Activated B cell treated with CpG ODN at 0.5 μM for 24 hours (primary cell): ENCODE data around the gene GGT6. TPM values are rescaled to one million over a fixed set of nuclear protein-coding genes. Genes with fewer than 3 reads are reported as not detected.
"Not testable (repeated sequence)": the region's sequence is repeated elsewhere in the genome, so short reads cannot be mapped to it uniquely, and the experiment has no call there.

Experiments
- ATAC-seq: fragments of 200-7000 bp; cut with Tn5 transposase; one replicate; pipeline ENCODE4 v1.10.0; 2021; ENCODE audit warnings: low read depth, mild to moderate bottlenecking, moderate library complexity
- CTCF ChIA-PET: fragments of 350-600 bp; sonication (Branson Sonifier 250); formaldehyde crosslinking; loops from one replicate; lab custom pipeline; 2021; ENCODE audit warnings: antibody characterized with exemption; lab: Charles Lee
- POLR2A ChIA-PET: fragments of 350-600 bp; sonication (Branson Sonifier 250); formaldehyde crosslinking; loops from one replicate; lab custom pipeline; 2021; ENCODE audit warnings: antibody characterized with exemption; lab: Charles Lee
- DNase-seq: peaks from one replicate; pipeline ENCODE4 v3.0.0; 2022
- H3K27ac Mint-ChIP-seq: one replicate; pipeline ENCODE4 v1.8.0; 2020; ENCODE audit warnings: mixed read lengths
- H3K27me3 Mint-ChIP-seq: one replicate; pipeline ENCODE4 v1.8.0; 2021; ENCODE audit warnings: mixed read lengths
- H3K36me3 Mint-ChIP-seq: one replicate; pipeline ENCODE4 v1.8.0; 2021; ENCODE audit warnings: low read depth, mixed read lengths
- H3K4me1 Mint-ChIP-seq: one replicate; pipeline ENCODE4 v1.8.0; 2021; ENCODE audit warnings: mixed read lengths
- H3K4me3 Mint-ChIP-seq: one replicate; pipeline ENCODE4 v1.8.0; 2020; ENCODE audit warnings: mild to moderate bottlenecking, mixed read lengths
- H3K9me3 Mint-ChIP-seq: one replicate; pipeline ENCODE4 v1.8.0; 2020; ENCODE audit warnings: mixed read lengths
- intact Hi-C: fragments of 100-400 bp; cut with micrococcal nuclease; formaldehyde crosslinking; loops from one replicate; pipeline ENCODE4 v1.15.1; 2024
- total RNA-seq: library from RNA; stranded (reverse); gene quantifications from 2 replicates; pipeline ENCODE4 v1.2.3, GENCODE V29; 2022
- TF ChIP-seq, protein P1 (sequence below): fragments of 200-600 bp; IDR thresholded peaks from one replicate; pipeline ENCODE4 v1.8.0; 2022; ENCODE audit warnings: antibody characterized with exemption, mild to moderate bottlenecking

Gene GGT6
- total RNA-seq, 1 donor from 2014 or later: not detected

DNA sequence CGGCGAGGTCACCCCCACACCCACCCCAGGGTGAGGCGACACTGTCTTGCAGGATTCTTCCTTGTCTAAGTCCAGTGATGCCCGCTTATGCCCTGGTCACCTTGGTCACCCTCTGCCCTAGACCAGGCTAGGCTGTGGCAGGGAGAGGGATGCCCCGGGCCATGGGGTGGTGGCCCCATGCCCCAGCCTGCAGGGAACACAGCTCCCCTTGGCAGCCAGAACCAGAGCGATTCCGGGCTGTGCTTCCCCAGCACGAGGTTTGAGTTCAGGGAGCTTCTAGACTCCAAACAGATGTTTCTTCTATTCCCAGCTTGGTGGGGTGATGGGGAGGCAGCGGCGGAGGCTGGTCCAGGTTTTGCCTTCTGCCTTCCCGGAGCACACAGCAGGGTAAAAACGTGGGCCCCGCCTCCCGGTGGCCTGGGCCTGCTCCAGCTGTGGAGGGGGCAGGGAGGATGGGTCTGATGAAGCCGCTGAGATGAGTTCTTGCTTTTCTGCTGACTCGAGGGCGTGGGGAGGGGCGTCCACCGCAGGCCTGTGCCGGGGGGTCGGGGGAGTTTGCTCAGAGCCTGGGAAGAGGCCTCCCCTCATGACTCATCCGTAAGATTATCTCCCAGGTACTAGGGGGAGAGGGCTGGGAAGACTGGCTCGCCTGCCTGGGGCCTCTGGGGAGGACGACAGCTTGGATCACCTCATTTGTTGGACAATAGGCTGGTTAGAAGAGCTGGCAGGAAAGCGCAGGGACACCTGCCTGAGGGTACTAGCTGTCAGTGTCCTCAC lies 39.3 kb upstream of the GGT6 start:
- ChIA-PET POLR2A (no interaction called here), CTCF (no interaction called here)
- Mint-ChIP-seq H3K36me3 (no peaks in the 10 kb centered on the region), H3K9me3 (no peaks in the 10 kb centered on the region), H3K27me3 (peaks cover 25% of the 10 kb centered on the region), H3K4me1 (peaks cover 4% of the 10 kb centered on the region), H3K27ac (no peak overlapping the region), H3K4me3 (no peak overlapping the region)
- DNase-seq: no peak
- TF ChIP-seq, protein P1, sequence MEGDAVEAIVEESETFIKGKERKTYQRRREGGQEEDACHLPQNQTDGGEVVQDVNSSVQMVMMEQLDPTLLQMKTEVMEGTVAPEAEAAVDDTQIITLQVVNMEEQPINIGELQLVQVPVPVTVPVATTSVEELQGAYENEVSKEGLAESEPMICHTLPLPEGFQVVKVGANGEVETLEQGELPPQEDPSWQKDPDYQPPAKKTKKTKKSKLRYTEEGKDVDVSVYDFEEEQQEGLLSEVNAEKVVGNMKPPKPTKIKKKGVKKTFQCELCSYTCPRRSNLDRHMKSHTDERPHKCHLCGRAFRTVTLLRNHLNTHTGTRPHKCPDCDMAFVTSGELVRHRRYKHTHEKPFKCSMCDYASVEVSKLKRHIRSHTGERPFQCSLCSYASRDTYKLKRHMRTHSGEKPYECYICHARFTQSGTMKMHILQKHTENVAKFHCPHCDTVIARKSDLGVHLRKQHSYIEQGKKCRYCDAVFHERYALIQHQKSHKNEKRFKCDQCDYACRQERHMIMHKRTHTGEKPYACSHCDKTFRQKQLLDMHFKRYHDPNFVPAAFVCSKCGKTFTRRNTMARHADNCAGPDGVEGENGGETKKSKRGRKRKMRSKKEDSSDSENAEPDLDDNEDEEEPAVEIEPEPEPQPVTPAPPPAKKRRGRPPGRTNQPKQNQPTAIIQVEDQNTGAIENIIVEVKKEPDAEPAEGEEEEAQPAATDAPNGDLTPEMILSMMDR: no peak
- ATAC-seq: no peak
- intact Hi-C loops: no loop called here

DNA sequence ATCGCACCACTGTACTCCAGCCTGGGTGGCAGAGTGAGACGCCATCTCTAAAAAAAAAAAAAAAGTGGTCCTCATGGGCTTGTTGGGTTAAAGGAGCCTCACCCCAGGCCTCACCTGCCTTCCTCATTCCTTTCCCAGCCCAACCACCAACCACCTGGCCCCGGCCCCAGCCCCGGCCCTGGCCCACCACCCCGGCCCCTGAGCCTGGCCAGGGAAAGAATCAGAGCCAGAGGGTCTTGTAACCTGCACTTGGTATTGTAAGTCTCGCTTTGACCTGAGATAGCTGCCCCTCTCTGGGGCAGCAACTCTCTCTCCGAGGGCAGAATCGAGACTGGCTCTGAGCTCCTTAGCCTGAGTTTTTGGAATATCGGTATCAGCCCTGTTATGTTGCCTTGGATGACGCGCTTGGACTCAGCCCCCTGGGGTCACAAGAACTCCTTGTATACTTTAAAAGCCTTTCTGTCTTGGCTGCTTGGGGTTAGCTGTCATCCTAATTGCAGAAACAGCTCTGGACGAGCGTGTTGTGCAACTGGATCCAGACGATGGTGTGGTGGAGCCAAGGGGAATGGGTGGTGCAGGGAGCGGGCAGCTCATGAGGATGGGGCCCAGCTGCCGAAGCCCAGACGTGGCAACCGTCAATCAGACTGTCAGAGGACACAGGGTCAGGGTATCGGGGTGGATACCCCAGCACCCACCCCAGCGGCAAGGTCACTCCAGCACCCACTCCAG lies 38.6 kb upstream of the GGT6 start:
- H3K36me3 Mint-ChIP-seq: no peaks in the 10 kb centered on the region

DNA sequence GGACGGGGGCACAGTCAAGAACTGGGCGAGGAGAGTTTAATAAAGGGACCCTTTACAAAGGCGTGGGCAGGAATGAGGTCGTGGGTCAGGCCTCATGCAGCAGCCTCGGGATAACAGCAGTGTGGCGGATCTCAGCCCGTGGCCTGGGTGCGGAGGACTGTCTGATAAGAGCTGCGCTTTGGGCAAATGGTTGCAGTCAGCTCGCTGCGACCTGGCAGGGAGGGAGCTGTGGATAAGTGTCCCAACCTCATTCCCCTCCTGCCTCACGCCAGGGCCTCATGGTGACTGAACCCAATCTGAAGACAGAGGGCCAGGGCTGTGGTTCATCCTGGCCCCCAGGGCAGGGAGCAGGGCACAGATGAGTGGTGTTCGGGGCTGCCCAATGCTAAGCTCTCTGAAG lies 37.6 kb upstream of the GGT6 start:
- ChIA-PET CTCF (no interaction called here), POLR2A (no interaction called here)
- intact Hi-C loops: no loop called here
- H3K4me3 Mint-ChIP-seq: no peak overlapping the region
- H3K4me1 Mint-ChIP-seq: peaks cover 4% of the 10 kb centered on the region
- H3K36me3 Mint-ChIP-seq: no peaks in the 10 kb centered on the region
- TF ChIP-seq, protein P1: no peak
- no peak overlapping the region for H3K27ac Mint-ChIP-seq
- peaks cover 19% of the 10 kb centered on the region for H3K27me3 Mint-ChIP-seq
- DNase-seq: no peak
- ATAC-seq: no peak
- no peaks in the 10 kb centered on the region for H3K9me3 Mint-ChIP-seq

More for the DNA sequence above, 38.6 kb upstream of the GGT6 start:
- Mint-ChIP-seq H3K4me3 (no peak overlapping the region), H3K27ac (no peak overlapping the region), H3K4me1 (peaks cover 4% of the 10 kb centered on the region), H3K27me3 (peaks cover 23% of the 10 kb centered on the region), H3K9me3 (no peaks in the 10 kb centered on the region)
- no peak for ATAC-seq
- ChIA-PET POLR2A (no interaction called here), CTCF (no interaction called here)
- TF ChIP-seq, protein P1: no peak
- intact Hi-C loops: no loop called here
- DNase-seq: no peak

DNA sequence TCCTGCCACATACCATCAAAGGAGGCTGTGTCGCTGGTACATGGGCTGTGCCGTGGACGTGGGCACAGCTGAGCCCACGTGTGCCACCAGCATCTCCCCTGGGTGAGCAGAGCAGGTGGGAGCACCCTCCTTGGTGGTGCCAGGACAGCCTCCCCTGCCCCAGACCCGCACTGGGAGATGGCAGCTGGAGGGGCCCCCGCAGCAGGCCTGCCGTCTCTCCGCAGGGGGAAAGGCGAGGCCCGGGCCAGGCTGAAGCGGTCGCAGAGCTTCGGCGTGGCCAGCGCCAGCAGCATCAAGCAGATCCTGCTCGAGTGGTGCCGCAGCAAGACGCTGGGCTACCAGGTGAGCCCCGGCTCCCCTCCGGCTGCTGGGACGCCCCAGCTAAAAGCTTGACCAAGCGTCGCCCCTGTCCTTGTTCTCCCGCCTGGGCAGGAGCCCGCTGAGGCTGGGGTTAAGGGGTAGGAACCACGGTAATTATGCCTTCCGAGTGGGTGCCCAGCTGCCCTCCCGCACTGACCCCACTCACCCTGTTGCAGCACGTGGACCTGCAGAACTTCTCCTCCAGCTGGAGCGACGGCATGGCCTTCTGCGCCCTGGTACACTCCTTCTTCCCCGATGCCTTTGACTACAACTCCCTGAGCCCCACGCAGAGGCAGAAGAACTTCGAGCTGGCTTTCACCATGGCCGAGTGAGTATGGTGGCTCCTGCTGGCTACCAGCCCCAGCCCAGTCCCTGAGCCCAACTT lies 36.4 kb upstream of the GGT6 start:
- peaks cover 21% of the 10 kb centered on the region for H3K27me3 Mint-ChIP-seq
- no peak for ATAC-seq
- no peaks in the 10 kb centered on the region for H3K36me3 Mint-ChIP-seq
- H3K4me1 Mint-ChIP-seq: peaks cover 4% of the 10 kb centered on the region
- H3K27ac Mint-ChIP-seq: no peak overlapping the region
- no peak for DNase-seq
- no peaks in the 10 kb centered on the region for H3K9me3 Mint-ChIP-seq
- no peak overlapping the region for H3K4me3 Mint-ChIP-seq
- TF ChIP-seq, protein P1: no peak
- ChIA-PET POLR2A (no interaction called here), CTCF (no interaction called here)
- intact Hi-C loops: no loop called here

DNA sequence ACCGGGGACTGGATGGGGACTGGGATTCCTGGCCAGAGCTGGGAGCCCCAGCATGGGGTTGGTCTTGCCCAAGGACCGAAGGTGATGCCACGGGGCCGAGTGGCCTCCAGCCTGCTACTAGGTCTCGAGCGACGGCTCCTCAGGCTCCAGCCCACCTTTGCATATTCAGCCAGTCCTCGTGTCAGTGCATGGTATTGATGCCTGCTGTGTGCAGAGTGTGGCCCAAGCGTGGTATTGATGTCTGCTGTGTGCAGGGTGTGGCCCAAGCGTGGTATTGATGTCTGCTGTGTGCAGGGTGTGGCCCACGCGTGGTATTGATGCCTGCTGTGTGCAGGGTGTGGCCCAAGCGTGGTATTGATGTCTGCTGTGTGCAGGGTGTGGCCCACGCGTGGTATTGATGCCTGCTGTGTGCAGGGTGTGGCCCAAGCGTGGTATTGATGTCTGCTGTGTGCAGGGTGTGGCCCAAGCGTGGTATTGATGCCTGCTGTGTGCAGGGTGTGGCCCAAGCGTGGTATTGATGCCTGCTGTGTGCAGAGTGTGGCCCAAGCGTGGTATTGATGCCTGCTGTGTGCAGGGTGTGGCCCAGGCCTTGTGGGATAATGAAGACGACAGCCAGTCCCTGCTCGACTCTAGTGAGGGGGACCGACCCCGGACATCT lies 35.4 kb upstream of the GGT6 start:
- H3K27me3 Mint-ChIP-seq: peaks cover 21% of the 10 kb centered on the region
- H3K27ac Mint-ChIP-seq, DNase-seq, H3K4me3 Mint-ChIP-seq, intact Hi-C loops, POLR2A ChIA-PET, H3K4me1 Mint-ChIP-seq, H3K36me3 Mint-ChIP-seq, H3K9me3 Mint-ChIP-seq, ATAC-seq: not testable (repeated sequence)
- CTCF ChIA-PET: interaction anchor here (1.0 kb wide), 1 partner anchor 13 kb away, joined by 3 read pairs; no protein-coding TSS in a partner anchor
